GM21619 (cell line): Measurements from ENCODE around the gene UBE2G2.
"Not testable (repeated sequence)": the region's sequence is repeated elsewhere in the genome, so short reads cannot be mapped to it uniquely, and the experiment has no call there.

Source experiments
- ATAC-seq: cut with Tn5 transposase; IDR thresholded peaks from one replicate; pipeline ENCODE4 v1.9.1; 2021; ENCODE audit not compliant: unreplicated experiment

UBE2G2 gene

DNA sequence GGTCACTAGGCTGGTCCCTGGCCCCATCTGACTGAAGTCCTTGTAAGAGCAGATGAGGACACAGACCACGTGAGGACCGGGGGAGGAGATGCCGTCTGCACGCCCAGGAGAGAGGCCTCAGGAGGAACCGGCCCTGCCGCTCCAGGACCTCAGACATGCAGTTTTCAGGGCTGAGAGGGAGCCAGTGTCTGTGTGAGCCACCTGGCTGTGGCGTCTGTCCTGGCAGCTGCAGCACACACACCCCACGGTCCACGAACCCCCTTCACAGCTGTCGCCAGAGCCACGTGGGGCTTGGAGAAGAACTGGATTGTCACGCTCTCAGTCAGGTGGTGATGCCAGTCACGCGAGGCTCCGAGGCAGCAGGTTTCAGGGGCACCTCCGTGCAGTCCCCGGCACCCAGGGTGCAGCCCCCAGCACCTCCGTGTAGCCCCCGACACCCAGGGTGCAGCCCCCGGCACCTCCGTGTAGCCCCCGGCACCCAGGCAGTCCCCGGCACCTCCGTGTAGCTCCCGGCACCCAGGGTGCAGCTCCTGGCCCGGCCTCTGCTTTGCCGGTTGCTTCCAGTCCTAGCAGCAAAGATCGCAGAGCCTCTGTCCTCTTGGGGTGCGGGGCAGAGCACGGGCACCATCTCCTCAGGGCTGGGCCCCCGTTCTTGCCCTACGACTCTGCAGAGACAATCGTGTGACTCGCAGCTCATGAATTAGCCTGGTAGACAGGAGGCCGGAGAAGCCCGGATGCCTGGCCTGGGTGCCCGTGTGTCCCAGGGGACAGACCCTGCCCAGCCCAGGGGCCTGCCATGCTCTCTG, 35.2 kb upstream of the UBE2G2 start:
- ATAC-seq: no peak

DNA sequence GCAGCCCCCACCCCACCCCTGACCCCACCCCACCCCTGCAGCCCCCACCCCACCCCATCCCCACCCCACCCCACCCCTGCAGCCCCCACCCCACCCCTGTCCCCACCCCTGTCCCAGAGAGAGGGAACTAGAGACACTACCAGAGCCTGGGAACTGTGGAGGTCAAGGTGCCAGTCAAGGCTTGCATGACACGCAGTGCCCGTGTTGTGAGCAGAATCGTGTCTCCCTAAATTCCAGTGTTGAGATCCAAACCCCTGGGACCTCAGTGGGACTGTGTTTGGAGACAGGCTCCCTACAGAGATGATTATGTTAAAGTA, 34.7 kb upstream of the UBE2G2 start:
- no peak for ATAC-seq

DNA sequence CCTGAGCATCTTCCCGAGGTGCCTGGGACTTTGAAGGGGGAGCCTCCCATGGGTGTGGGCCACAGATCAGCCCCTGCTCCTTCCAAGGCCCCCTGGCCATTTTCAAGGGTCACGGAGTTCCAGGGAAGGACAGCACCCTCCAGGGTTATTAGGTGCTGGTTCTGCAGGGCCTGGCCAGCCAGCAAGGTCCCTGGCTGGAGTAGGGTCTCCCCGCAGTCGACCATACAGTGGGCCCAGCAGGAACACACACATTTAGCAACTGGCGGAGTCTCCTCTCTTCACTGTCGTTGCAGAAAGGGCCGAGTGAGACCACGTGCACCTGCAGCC, 34.0 kb upstream of the UBE2G2 start:
- no peak for ATAC-seq

DNA sequence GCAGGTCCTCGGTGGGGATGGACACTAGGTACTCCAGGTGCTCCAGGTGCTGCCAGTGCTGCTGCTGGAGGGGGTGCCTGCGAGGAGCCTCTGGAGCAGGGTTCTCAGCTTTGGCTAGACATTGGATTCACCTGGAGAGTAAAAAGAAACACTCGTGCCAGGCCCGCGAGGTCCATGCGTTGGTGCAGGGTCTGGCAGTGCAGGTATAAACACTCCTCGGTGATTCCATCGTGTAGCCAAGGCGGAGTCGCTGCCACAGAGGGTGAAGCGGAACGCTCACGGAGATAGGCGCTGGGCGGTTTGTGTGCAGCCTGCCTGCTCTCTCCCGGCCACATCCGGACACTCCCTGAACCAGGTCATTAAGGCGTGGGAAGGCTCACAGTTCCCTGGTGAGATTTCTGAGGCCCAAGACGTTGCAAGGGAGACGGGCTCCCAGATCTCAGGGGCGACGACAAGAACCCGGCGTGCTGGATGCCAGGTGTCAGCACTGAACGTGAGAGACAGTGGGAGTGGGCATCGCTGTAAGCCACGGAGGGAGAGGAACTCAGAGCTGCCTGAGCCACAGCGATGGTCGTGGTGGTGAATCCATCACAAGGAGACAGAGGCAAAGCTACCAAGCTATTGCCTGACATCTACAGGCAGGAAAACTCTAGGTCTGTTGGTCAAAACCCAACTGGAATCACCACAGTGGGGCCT, 33.5 kb upstream of the UBE2G2 start:
- no peak for ATAC-seq

DNA sequence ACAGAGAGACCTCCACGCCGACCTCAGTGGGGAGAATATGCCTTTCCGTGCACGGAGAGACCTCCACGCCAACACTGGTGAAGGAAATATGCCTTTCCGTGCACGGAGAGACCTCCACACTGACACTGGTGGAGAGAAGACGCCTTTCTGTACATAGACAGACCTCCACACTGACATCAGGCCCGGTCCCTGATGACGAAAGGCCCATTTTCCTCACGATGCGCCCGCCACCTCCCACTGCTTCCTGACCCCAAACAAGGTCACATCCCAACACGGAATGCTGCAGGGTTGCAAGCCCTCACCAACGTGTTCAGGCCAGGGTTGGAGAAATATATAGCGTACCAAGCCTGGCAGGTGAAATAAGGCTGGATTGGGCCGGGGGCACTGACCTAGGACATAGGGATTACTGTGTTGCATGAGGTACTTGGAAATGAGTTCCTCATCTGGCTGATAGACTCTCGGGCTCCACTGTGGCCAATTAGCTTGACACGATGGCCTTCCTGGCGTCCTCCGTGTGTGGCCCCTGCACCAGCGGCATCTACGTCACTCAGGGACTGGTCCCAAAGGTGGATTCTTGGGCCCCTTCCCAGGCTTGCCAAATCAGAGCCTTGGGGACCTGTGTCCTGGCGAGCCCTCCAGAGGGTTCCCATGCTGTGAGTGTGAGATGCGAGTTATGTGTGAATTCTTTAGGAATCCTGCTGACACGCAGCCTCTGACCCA, 32.8 kb upstream of the UBE2G2 start:
- no peak for ATAC-seq

DNA sequence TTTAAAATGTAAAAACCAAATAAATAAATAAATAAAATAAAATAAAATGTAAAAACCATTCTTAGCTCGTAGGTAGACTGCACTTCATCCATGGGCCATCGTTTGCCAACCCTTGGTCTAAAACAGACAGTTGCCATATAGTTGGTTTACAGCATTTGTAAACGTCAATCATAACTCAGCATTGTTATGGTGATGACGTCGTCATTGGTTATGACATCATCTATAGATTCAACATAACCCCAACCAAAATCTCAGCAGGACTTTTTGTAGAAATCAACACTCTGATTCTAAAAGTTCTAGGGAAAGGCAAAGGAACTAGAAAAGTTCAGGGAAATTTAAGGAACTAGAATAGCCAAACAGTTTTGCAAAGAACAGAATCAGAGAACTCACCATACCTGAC, 32.0 kb upstream of the UBE2G2 start:
- ATAC-seq: no peak

- ATAC-seq: not testable (repeated sequence)
These were observed 31.1 kb upstream of the UBE2G2 start for GRCh38 chr21:44832516-44833255.

DNA sequence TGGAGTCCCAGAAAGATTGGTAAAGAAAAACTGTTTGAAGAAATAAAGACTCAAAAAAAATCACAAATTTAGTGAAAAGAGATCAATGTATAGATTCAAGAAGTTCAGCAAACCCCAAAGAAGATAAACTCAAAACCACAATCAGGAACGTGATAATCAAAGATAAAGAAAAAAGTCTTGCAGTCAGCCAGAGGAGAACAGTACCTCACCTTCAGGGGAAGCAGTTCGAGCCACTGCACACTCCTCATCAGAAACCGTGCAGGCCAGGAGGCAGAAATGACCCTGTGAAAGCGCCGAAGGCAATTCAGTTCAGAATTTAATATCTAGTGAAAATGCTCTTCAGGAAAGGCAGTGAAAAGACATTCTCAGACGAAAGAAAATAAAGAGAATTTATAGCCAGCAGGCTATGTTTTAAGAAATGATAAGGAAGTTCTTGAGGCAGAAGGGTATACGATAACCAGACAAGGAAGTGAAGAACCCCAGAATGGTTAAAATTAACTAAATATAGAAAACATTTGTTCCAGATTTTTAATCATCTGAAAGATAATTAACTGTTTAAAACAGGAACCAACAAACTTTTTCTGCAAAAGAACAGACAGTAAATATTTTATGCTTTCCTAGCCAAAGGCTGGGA, 29.7 kb upstream of the UBE2G2 start:
- no peak for ATAC-seq

DNA sequence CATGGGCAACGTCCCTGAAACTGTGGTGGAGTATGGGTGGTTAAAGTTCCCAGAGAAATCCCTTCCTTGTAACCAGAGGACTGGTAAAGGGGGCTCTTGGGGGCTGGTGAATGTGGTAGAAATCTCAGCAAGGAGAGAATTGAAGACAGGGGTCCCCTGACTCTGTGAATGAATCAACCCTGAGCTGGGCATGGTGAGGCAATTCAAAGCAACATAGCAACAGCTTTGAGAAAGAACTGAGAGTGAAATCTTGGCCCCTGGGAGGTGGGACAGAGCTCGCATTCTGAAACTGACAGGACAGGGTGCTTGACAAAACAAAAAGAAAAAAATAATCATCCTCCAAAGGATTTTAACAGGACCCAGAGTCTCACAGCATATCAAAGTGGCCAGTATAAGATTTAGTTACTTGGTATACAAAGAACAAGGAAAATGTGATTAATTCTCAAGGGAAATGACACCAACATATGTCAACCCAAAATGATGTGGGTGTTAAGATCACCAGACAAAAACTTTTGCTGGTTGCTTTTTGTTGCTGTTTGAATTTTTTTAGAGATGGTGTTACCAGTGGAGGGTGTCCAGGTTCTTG, 28.0 kb upstream of the UBE2G2 start:
- ATAC-seq: no peak

- ATAC-seq: no peak
These were observed 26.9 kb upstream of the UBE2G2 start for GRCh38 chr21:44828362-44829056.

- ATAC-seq: no peak
These were observed 21.6 kb upstream of the UBE2G2 start for GRCh38 chr21:44823179-44823660.

DNA sequence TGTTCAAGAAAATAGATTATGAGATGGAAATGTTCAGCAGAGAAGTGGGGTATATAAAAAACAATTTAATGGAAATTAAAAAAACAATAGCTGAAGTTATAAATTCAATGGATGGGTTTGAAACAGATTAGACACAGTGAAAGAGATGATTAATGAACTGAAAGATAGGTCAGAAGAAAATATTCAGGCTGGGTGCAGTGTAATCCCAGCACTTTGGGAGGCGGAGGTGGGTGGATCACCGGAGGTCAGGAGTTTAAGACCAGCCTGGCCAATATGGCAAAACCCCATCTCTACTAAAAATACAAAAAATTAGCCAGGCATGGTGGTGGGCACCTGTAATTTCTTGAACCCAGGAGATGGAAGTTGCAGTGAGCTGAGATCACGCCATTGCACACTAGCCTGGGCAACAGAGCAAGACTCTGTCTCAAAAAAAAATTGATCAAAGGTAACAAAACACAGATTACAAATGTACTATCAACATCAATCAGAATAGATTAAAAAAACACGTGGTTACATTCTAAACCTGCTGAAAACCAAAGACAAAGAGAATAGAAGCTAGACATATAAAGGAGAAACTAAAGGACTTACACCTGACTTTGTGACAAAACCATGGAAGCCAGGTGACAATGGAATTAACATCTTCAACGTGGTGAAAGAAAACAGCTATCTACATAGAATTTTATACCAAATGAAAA, 21.0 kb upstream of the UBE2G2 start:
- no peak for ATAC-seq

DNA sequence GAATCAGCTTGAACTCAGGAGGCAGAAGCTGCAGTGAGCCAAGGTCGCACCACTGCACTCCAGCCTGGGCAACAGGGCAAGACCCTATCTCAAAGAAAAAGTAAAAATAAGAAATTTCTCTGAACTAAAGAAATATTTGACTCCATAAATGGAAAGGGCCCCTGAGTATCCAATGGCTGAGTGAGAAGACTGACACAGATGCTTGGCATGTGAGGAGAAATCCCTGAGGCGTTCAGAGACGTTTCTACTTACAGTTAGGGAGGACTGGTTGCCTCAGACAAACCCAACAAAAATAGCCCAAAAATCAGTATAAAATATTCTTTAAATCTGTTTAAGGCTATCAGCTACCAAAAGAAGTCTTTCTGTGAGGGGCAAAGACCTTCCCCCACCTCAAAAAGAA, 19.2 kb upstream of the UBE2G2 start:
- no peak for ATAC-seq

- ATAC-seq: no peak
These were observed 17.9 kb upstream of the UBE2G2 start for GRCh38 chr21:44819283-44820243.

DNA sequence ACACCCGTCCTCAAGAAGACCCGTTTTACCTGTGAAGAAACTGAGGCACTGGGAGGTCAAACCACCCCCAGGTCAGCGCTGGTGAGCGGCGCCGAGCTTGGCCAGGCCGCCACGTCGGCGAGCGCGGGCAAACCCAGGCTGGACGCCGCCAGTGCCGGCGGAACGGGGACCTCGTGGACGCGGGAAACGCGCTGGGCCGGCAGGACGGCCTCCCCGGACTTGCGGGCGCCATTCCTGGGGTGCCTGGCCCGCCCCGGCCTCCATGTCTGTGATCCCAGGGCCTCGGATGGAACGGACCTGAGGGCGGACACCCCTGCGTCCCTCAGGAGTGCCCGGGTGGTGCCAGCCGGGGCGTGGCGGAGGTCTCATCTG, 17.0 kb upstream of the UBE2G2 start:
- no peak for ATAC-seq

DNA sequence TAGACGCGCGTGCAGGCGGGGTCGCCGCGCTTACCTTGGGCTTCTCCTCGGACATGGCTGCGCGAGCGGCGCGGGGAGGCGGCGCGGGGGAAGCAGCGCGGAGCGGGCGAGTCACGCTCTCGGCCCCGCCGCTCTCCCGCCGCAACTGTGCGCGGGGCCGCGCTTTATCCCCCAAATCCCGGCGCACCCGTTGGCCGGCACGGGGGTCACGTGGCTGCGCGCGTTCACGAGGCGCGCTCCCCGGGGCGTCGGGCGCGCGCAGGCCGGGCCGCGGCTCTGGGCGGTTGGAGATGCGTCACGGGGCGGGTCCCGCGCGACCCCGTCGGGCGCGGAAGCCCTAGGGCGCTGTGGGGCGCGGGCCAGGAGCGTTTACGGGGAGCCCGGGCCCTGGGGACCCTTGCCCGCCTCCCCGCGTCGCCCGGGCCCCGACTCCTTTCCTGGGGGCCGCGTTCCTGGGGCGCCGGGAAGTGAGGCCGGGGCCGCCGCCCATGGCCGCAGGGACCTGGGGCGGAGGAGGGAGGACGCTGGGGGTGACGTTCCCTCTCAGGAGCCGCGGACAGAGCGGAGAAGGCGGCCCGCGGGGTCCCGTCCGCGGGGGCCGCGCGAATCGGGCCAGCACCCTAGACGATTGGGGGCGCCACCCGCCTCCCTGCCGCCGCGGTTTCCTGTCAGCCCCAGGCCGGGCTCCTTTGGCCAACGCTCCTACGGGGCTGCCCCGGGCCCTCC, 16.5 kb upstream of the UBE2G2 start, which contains the start of gene SUMO3:
Gene SUMO3 (minus strand): TSS at position 149 of the 726 bp plus-strand sequence. CDS start 94 bp downstream, at position 55.
- ATAC-seq: peak; percentile 53

GRCh38 chr21:44817506-44817880, 15.9 kb upstream of the UBE2G2 start:
- peak; percentile 52 for ATAC-seq
